ENCODE data around the gene EMD.

Gene EMD

GRCh38 chrX:154373340-154374306, 5.5 kb upstream of the EMD start:
- H3K4me3 ChIP-seq (ENCODE audit: low read depth, low read length) = peak overlapping the region; percentile 50
- DNase-seq (ENCODE audit: low read depth) = peak; percentile 61
- TF ChIP-seq, protein P1, sequence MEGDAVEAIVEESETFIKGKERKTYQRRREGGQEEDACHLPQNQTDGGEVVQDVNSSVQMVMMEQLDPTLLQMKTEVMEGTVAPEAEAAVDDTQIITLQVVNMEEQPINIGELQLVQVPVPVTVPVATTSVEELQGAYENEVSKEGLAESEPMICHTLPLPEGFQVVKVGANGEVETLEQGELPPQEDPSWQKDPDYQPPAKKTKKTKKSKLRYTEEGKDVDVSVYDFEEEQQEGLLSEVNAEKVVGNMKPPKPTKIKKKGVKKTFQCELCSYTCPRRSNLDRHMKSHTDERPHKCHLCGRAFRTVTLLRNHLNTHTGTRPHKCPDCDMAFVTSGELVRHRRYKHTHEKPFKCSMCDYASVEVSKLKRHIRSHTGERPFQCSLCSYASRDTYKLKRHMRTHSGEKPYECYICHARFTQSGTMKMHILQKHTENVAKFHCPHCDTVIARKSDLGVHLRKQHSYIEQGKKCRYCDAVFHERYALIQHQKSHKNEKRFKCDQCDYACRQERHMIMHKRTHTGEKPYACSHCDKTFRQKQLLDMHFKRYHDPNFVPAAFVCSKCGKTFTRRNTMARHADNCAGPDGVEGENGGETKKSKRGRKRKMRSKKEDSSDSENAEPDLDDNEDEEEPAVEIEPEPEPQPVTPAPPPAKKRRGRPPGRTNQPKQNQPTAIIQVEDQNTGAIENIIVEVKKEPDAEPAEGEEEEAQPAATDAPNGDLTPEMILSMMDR (conservative IDR thresholded peaks at IDR 0.05; ENCODE audit: low read depth, low read length) = peak; percentile 69

GRCh38 chrX:154374313-154375155, 4.6 kb upstream of the EMD start, which contains the start of gene FLNA:
Gene FLNA, minus strand, starts transcription at chrX:154374634. Its CDS starts 3,389 bp downstream, at chrX:154371245.
- TF ChIP-seq, protein P1 (conservative IDR thresholded peaks at IDR 0.05; ENCODE audit: low read depth, low read length) = no peak
- DNase-seq (ENCODE audit: low read depth) = no peak
- peak within 1 kb of the TSS; percentile 50 for H3K4me3 ChIP-seq (ENCODE audit: low read depth, low read length)

DNA sequence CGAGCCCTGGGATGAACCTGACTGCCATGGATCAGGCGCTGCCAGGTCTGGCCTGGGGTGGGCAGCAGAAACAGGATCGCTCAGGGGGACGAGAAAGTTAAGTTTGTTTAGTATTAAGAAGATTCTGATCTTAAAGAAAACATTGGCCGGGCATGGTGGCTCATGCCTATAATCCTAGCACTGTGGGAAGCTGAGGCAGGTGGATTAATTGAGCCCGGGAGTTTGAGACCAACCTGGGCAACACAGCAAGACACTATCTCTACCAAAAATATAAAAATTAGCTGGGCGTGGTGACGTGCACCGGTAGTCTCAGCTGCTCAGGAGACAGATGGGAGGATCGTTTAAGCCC, 4.0 kb upstream of the EMD start:
- no peak overlapping the region for H3K4me3 ChIP-seq (ENCODE audit: low read depth, low read length)
- no peak for DNase-seq (ENCODE audit: low read depth)
- TF ChIP-seq, protein P1 (conservative IDR thresholded peaks at IDR 0.05; ENCODE audit: low read depth, low read length) = no peak

- TF ChIP-seq, protein P1 (conservative IDR thresholded peaks at IDR 0.05; ENCODE audit: low read depth, low read length) = no peak
- DNase-seq (ENCODE audit: low read depth) = no peak
- no peak overlapping the region for H3K4me3 ChIP-seq (ENCODE audit: low read depth, low read length)
These were observed 2.3 kb upstream of the EMD start for GRCh38 chrX:154376774-154377173.

GRCh38 chrX:154378059-154378798, 866 bp upstream of the EMD start:
- no peak for DNase-seq (ENCODE audit: low read depth)
- TF ChIP-seq, protein P1 (conservative IDR thresholded peaks at IDR 0.05; ENCODE audit: low read depth, low read length) = no peak
- peak overlapping the region; percentile 57 for H3K4me3 ChIP-seq (ENCODE audit: low read depth, low read length)

DNA sequence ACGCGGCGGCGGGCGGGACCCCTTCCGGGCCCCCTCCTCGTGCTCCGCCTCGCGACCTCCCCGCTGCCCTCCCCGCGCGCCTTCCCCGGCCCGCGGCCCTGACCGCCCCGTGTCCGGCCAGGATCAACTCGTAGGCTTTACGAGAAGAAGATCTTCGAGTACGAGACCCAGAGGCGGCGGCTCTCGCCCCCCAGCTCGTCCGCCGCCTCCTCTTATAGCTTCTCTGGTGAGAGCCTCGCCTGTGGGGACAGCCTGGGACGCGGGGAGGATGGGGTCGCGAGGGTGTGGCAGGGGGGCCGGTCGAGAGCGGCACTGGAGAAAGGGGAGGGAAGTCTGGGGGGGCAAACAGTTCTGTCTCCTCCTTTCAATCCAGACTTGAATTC, 465 bp downstream of the EMD start:
- peak overlapping the region; percentile 74 for H3K4me3 ChIP-seq (ENCODE audit: low read depth, low read length)
- no peak for DNase-seq (ENCODE audit: low read depth)
- TF ChIP-seq, protein P1 (conservative IDR thresholded peaks at IDR 0.05; ENCODE audit: low read depth, low read length) = no peak
